SK-N-SH (cell line): ENCODE results near the gene BIRC5. TPM values are rescaled to one million over a fixed set of nuclear protein-coding genes. Genes with fewer than 3 reads are reported as not detected.

Experiments used
- CTCF ChIA-PET: fragments of 300-600, 350-600 bp; formaldehyde crosslinking; extraction: SDS; loops from one replicate; lab custom pipeline; 2021; lab: Yijun Ruan, JAX
- POLR2A ChIA-PET: fragments of 350-600 bp; sonication (Branson Sonifier 250); formaldehyde crosslinking; extraction: SDS; loops from one replicate; lab custom pipeline; 2020; ENCODE audit warnings: antibody characterized with exemption, inconsistent platforms; lab: Yijun Ruan, JAX
- DNase-seq: peaks from one replicate; pipeline ENCODE4 v3.0.0; 2012
- H2AFZ ChIP-seq: fragments of 200-600 bp; sonication (generic); 2 replicates; pipeline ENCODE4 v1.8.1; 2016; ENCODE audit warnings: antibody characterized with exemption, mild to moderate bottlenecking, low read depth
- H3F3A ChIP-seq: fragments of 200-600 bp; sonication (generic); replicated peaks from 2 replicates; pipeline ENCODE3; 2016; ENCODE audit warnings: antibody characterized with exemption, mild to moderate bottlenecking; ENCODE audit not compliant: insufficient read depth
- H3K27ac ChIP-seq, 2 experiments: fragments of 200-500 bp in 1 of 2; fragments of 200-600 bp in 1 of 2; sonication (Bioruptor generic) in 1 of 2; sonication (generic), shearing (Covaris generic) in 1 of 2; 2 replicates each; pipeline versions ENCODE4 v1.5.1 to v1.6.1; 2014 to 2016; ENCODE audit warnings: low read depth in 2 of 2, inconsistent platforms in 1 of 2, low read length in 1 of 2, mild to moderate bottlenecking in 1 of 2, mixed read lengths in 1 of 2
- H3K27me3 ChIP-seq: fragments of 200-600 bp; sonication (generic), shearing (Covaris generic); 2 replicates; pipeline ENCODE4 v1.6.1; 2016; ENCODE audit warnings: mixed run types; ENCODE audit not compliant: insufficient read depth
- H3K36me3 ChIP-seq, 2 experiments: fragments of 200-500 bp in 1 of 2; fragments of 200-600 bp in 1 of 2; sonication (Bioruptor generic) in 1 of 2; sonication (generic) in 1 of 2; replicated peaks in 1 of 2; 2 replicates each; pipeline versions ENCODE3 to v1.5.1; 2014 to 2016; ENCODE audit warnings: low read length in 1 of 2, mild to moderate bottlenecking in 1 of 2; ENCODE audit not compliant: insufficient read depth in 2 of 2, control insufficient read depth in 1 of 2
- H3K4me1 ChIP-seq, 2 experiments: fragments of 200-500 bp in 1 of 2; fragments of 200-600 bp in 1 of 2; sonication (Bioruptor generic) in 1 of 2; sonication (generic), shearing (Covaris generic) in 1 of 2; 2 replicates each; pipeline versions ENCODE4 v1.5.1 to v1.6.1; 2014 to 2016; ENCODE audit warnings: low read depth in 1 of 2, low read length in 1 of 2, mixed run types in 1 of 2; ENCODE audit not compliant: insufficient read depth in 2 of 2, control insufficient read depth in 1 of 2
- H3K4me2 ChIP-seq: fragments of 200-600 bp; sonication (generic), shearing (Covaris generic); 2 replicates; pipeline ENCODE4 v1.6.1; 2017; ENCODE audit warnings: mixed run types
- H3K4me3 ChIP-seq, 2 experiments: fragments of 200-500 bp in 1 of 2; fragments of 200-600 bp in 1 of 2; sonication (Bioruptor generic) in 1 of 2; sonication (generic), shearing (Covaris generic) in 1 of 2; 2 replicates each; pipeline versions ENCODE4 v1.5.1 to v1.8.1; 2014 to 2016; ENCODE audit warnings: low read depth in 2 of 2, inconsistent platforms in 1 of 2, low read length in 1 of 2, mild to moderate bottlenecking in 1 of 2, mixed read lengths in 1 of 2, moderate library complexity in 1 of 2
- H3K79me2 ChIP-seq: fragments of 200-600 bp; sonication (generic); 2 replicates; pipeline ENCODE4 v1.8.1; 2017; ENCODE audit warnings: mild to moderate bottlenecking; ENCODE audit not compliant: insufficient read depth
- H3K9ac ChIP-seq: fragments of 200-600 bp; sonication (generic); 2 replicates; pipeline ENCODE4 v1.6.1; 2017; ENCODE audit warnings: mixed run types
- H3K9me2 ChIP-seq: fragments of 200-600 bp; sonication (generic); 2 replicates; pipeline ENCODE4 v1.6.1; 2017; ENCODE audit warnings: mixed run types
- H3K9me3 ChIP-seq: fragments of 200-600 bp; sonication (generic); 2 replicates; pipeline ENCODE4 v1.6.1; 2017; ENCODE audit warnings: mixed run types, mild to moderate bottlenecking, moderate library complexity
- H4K20me1 ChIP-seq: fragments of 200-600 bp; sonication (generic); 2 replicates; pipeline ENCODE4 v1.6.1; 2017; ENCODE audit warnings: mild to moderate bottlenecking, mixed run types; ENCODE audit not compliant: insufficient read depth
- CTCF ChIP-seq: fragments of 200-600 bp; sonication (generic); IDR thresholded peaks from 2 replicates; pipeline ENCODE4 v1.6.1; 2017; ENCODE audit warnings: antibody characterized with exemption, mild to moderate bottlenecking, moderate library complexity
- GABPA ChIP-seq: IDR thresholded peaks from 2 replicates; pipeline ENCODE4 v1.4.0; 2012; ENCODE audit warnings: low read depth, mild to moderate bottlenecking
- GATA2 ChIP-seq: sonication (generic); formaldehyde crosslinking; IDR thresholded peaks from 2 replicates; pipeline ENCODE4 v1.5.0; 2020; ENCODE audit warnings: mild to moderate bottlenecking, missing genetic modification reagents
- IRF3 ChIP-seq: fragments of 150-350 bp; IDR thresholded peaks from 2 replicates; pipeline ENCODE4 v1.6.1; 2016; ENCODE audit warnings: mild to moderate bottlenecking, low read depth, low read length
- MXI1 ChIP-seq: IDR thresholded peaks from 2 replicates; pipeline ENCODE4 v1.6.1; 2012; ENCODE audit warnings: mild to moderate bottlenecking, low read depth, low read length, improper control_type of control experiment
- NRF1 ChIP-seq: IDR thresholded peaks from 2 replicates; pipeline ENCODE4 v1.6.1; 2012; ENCODE audit warnings: low read depth, mild to moderate bottlenecking, low read length
- POLR2AphosphoS5 ChIP-seq: IDR thresholded peaks from 2 replicates; pipeline ENCODE4 v1.6.1; 2012; ENCODE audit warnings: low read depth, low read length
- RAD21 ChIP-seq: IDR thresholded peaks from 2 replicates; pipeline ENCODE4 v1.6.1; 2012; ENCODE audit warnings: mild to moderate bottlenecking, low read length
- RFX5 ChIP-seq: IDR thresholded peaks from 2 replicates; pipeline ENCODE4 v1.6.1; 2012; ENCODE audit warnings: mild to moderate bottlenecking, improper control_type of control experiment, low read length
- SIN3A ChIP-seq: IDR thresholded peaks from 2 replicates; pipeline ENCODE4 v1.6.1; 2012; ENCODE audit warnings: low read depth, mild to moderate bottlenecking, low read length, moderate library complexity, borderline replicate concordance
- SMC3 ChIP-seq: IDR thresholded peaks from 2 replicates; pipeline ENCODE4 v1.6.1; 2012; ENCODE audit warnings: low read depth, low read length, improper control_type of control experiment
- TAF1 ChIP-seq: IDR thresholded peaks from 2 replicates; pipeline ENCODE4 v1.6.1; 2012; ENCODE audit warnings: low read depth, mild to moderate bottlenecking, low read length, moderate library complexity, borderline replicate concordance
- TCF12 ChIP-seq: IDR thresholded peaks from 2 replicates; pipeline ENCODE4 v1.4.0; 2012
- TEAD4 ChIP-seq: IDR thresholded peaks from 2 replicates; pipeline ENCODE4 v1.4.0; 2012; ENCODE audit warnings: mild to moderate bottlenecking, borderline replicate concordance; ENCODE audit not compliant: insufficient read depth
- USF2 ChIP-seq: fragments of 150-350 bp; IDR thresholded peaks from 2 replicates; pipeline ENCODE4 v1.6.1; 2017; ENCODE audit warnings: antibody characterized with exemption, low read length, low read depth, borderline replicate concordance
- YY1 ChIP-seq: IDR thresholded peaks from 2 replicates; pipeline ENCODE4 v1.4.0; 2012; ENCODE audit warnings: low read depth, mild to moderate bottlenecking
- WGBS: methylation state at CpG from one replicate; pipeline ENCODE4 v1.1.6; 2017; ENCODE audit warnings: low lambda C conversion rate; 5-methylcytosine and 5-hydroxymethylcytosine counted together
- polyA plus RNA-seq, 3 experiments: library from polyadenylated mRNA; depleted of rRNA; stranded (reverse); fragments of >200 nt; gene quantifications; 2 replicates each; pipeline ENCODE4 v1.2.3, GENCODE V29; 2012
- TF ChIP-seq, protein P1 (sequence below): IDR thresholded peaks from 2 replicates; pipeline ENCODE4; 2012
- TF ChIP-seq, protein P2 (sequence below): IDR thresholded peaks from 2 replicates; pipeline ENCODE4 v1.4.0; 2012; ENCODE audit warnings: low read depth
- TF ChIP-seq, protein P3 (sequence below): IDR thresholded peaks from 2 replicates; pipeline ENCODE4 v1.4.0; 2012; ENCODE audit warnings: low read depth, borderline replicate concordance
- TF ChIP-seq, protein P4 (sequence below): IDR thresholded peaks from 2 replicates; pipeline ENCODE4 v1.4.0; 2012; ENCODE audit warnings: low read depth, borderline replicate concordance

The BIRC5 gene
- polyA plus RNA-seq, 1 of the 3 experiments (the other 2 are of a cell fraction), result 31.4 TPM

DNA sequence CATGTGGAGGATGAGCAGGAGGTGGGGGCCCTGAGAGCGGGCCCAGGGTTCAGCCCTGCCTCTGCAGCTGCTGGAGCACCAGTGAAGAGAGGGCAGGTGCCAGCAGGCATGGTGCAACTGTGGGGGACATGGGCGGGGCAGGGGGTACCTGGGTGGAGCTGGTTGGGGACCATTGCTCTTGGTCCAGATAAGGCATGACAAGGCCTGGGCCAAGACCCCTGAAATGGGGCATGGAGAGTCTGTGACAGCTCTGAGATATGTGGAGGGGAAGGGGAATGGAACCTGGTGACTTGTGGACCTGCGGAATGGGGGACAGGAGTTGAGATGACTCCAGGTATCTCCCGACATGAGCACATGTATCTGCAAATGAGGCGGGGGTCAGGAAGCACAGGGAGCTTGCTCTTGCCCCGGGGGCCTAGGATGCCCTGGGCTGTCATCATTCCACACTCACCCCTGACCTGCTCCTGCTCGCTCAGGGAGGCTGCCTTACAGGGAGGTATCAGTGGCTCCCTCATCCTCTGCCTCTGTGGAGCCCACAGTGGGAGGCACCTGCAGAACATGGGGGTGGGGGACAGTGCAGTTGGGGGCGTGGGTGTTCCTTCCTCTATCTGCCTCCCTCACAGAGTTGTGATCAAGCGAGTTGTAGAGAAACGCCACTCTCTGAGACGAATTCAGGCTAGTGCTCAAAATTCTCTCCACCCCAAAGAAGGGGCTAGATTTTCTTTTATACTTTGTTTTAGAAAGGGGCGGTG lies 57.5 kb downstream of the BIRC5 start:
- Histone ChIP-seq H3K27ac (peak overlapping the region in 1 of 2 experiments; percentile 16; a peak in 1 of 4 replicates), H3K4me1 (peaks cover 0 to 62% of the 10 kb centered on the region in 2 experiments; a peak in 2 of 4 replicates), H3K9me2 (no peaks in the 10 kb centered on the region), H3K79me2 (no peaks in the 10 kb centered on the region), H3K4me2 (no peak overlapping the region), H3K4me3 (no peak overlapping the region), H3K27me3 (peaks cover 16% of the 10 kb centered on the region), H3K36me3 (no peaks in the 10 kb centered on the region), H3F3A (no peaks in the 10 kb centered on the region), H2AFZ (no peak overlapping the region), H3K9ac (no peak overlapping the region), H4K20me1 (no peaks in the 10 kb centered on the region), H3K9me3 (no peaks in the 10 kb centered on the region)
- POLR2A ChIA-PET, result interaction anchor here (1.1 to 3.7 kb wide), 2 partner anchors 10 to 13 kb away, joined by 5 to 13 read pairs; no protein-coding TSS in a partner anchor
- no peak for DNase-seq
- TF ChIP-seq TCF12 (no peak), SMC3 (no peak), TEAD4 (no peak), RFX5 (no peak), GABPA (no peak), IRF3 (no peak), POLR2AphosphoS5 (no peak), CTCF (no peak), NRF1 (no peak), SIN3A (no peak), TAF1 (no peak), GATA2 (CRISPR knock-in tag) (no peak), USF2 (no peak), YY1 (no peak), MXI1 (no peak), RAD21 (no peak)
- TF ChIP-seq, protein P1, sequence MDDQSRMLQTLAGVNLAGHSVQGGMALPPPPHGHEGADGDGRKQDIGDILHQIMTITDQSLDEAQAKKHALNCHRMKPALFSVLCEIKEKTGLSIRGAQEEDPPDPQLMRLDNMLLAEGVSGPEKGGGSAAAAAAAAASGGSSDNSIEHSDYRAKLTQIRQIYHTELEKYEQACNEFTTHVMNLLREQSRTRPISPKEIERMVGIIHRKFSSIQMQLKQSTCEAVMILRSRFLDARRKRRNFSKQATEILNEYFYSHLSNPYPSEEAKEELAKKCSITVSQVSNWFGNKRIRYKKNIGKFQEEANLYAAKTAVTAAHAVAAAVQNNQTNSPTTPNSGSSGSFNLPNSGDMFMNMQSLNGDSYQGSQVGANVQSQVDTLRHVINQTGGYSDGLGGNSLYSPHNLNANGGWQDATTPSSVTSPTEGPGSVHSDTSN, result no peak
- TF ChIP-seq, protein P2, sequence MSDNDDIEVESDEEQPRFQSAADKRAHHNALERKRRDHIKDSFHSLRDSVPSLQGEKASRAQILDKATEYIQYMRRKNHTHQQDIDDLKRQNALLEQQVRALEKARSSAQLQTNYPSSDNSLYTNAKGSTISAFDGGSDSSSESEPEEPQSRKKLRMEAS, result no peak
- TF ChIP-seq, protein P3, sequence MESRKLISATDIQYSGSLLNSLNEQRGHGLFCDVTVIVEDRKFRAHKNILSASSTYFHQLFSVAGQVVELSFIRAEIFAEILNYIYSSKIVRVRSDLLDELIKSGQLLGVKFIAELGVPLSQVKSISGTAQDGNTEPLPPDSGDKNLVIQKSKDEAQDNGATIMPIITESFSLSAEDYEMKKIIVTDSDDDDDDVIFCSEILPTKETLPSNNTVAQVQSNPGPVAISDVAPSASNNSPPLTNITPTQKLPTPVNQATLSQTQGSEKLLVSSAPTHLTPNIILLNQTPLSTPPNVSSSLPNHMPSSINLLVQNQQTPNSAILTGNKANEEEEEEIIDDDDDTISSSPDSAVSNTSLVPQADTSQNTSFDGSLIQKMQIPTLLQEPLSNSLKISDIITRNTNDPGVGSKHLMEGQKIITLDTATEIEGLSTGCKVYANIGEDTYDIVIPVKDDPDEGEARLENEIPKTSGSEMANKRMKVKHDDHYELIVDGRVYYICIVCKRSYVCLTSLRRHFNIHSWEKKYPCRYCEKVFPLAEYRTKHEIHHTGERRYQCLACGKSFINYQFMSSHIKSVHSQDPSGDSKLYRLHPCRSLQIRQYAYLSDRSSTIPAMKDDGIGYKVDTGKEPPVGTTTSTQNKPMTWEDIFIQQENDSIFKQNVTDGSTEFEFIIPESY, result no peak
- TF ChIP-seq, protein P4, sequence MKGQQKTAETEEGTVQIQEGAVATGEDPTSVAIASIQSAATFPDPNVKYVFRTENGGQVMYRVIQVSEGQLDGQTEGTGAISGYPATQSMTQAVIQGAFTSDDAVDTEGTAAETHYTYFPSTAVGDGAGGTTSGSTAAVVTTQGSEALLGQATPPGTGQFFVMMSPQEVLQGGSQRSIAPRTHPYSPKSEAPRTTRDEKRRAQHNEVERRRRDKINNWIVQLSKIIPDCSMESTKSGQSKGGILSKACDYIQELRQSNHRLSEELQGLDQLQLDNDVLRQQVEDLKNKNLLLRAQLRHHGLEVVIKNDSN, result no peak
- WGBS, result 69% methylated on average over 11 of the region's 12 CpGs
- CTCF ChIA-PET, result interaction anchor here (0.9 to 6.6 kb wide), 6 partner anchors 16 to 150 kb away, joined by 3 to 46 read pairs (median 14); no protein-coding TSS in a partner anchor
